GM18526 (cell line): ENCODE results near the gene NTMT1.

ENCODE experiments used
- POLR2A ChIP-seq: IDR thresholded peaks from 3 replicates; pipeline ENCODE4 v1.6.1; 2011; ENCODE audit not compliant: insufficient read length; ENCODE audit errors: extremely low read depth

Gene NTMT1

GRCh38 chr9:129637673-129638439, 11.9 kb downstream of the NTMT1 start:
- TF ChIP-seq POLR2A: no peak

- TF ChIP-seq POLR2A: no peak
Observed at GRCh38 chr9:129639034-129639630, 13.2 kb downstream of the NTMT1 start.

GRCh38 chr9:129639756-129640085, 13.8 kb downstream of the NTMT1 start:
- no peak for TF ChIP-seq POLR2A

GRCh38 chr9:129640086-129640870, 14.3 kb downstream of the NTMT1 start:
- TF ChIP-seq POLR2A: no peak

- no peak for TF ChIP-seq POLR2A
Observed at GRCh38 chr9:129640871-129641749, 15.1 kb downstream of the NTMT1 start.

GRCh38 chr9:129641750-129642585, 16.0 kb downstream of the NTMT1 start, which contains the start of gene ASB6:
TSS of gene ASB6 (minus strand) at chr9:129642151. CDS start at chr9:129641999, 152 bp downstream.
- peak; percentile 84 for TF ChIP-seq POLR2A

- no peak for TF ChIP-seq POLR2A
Observed at GRCh38 chr9:129643706-129644105, 17.7 kb downstream of the NTMT1 start.

GRCh38 chr9:129644365-129644764, 18.4 kb downstream of the NTMT1 start:
- no peak for TF ChIP-seq POLR2A

GRCh38 chr9:129644902-129645301, 18.9 kb downstream of the NTMT1 start:
- TF ChIP-seq POLR2A: no peak

- TF ChIP-seq POLR2A: no peak
Observed at GRCh38 chr9:129646252-129646651, 20.3 kb downstream of the NTMT1 start.

- no peak for TF ChIP-seq POLR2A
Observed at GRCh38 chr9:129646654-129647053, 20.7 kb downstream of the NTMT1 start.

GRCh38 chr9:129647635-129648034, 21.7 kb downstream of the NTMT1 start:
- TF ChIP-seq POLR2A: no peak

GRCh38 chr9:129648092-129648763, 22.3 kb downstream of the NTMT1 start:
- TF ChIP-seq POLR2A: no peak

- no peak for TF ChIP-seq POLR2A
Observed at GRCh38 chr9:129648764-129649115, 22.8 kb downstream of the NTMT1 start.
